GM12878 (cell line): ENCODE measurements around the gene ESRRG. TPM values are rescaled to one million over a fixed set of nuclear protein-coding genes. Genes with fewer than 3 reads are reported as not detected.

Experiments
- ATAC-seq: fragments of 200-7000 bp; cut with Tn5 transposase; 3 replicates; pipeline ENCODE4 v1.9.1; 2020; ENCODE audit warnings: mild to moderate bottlenecking, moderate library complexity
- BruUV-seq: library from RNA; stranded (reverse); fragments of 400-500 nt; replicated peaks from 2 replicates; lab custom pipeline; 2021; lab: Mats Ljungman, UMichigan
- CTCF ChIA-PET: fragments of 300-600 bp; sonication (Branson Sonifier 250); formaldehyde crosslinking; extraction: SDS; loops from one replicate; lab custom pipeline; 2021; ENCODE audit warnings: inconsistent platforms; lab: Yijun Ruan, JAX
- POLR2A ChIA-PET: fragments of 350-600 bp; formaldehyde crosslinking; extraction: SDS; loops from one replicate; lab custom pipeline; 2021; ENCODE audit warnings: inconsistent platforms; lab: Charles Lee
- RAD21 ChIA-PET: fragments of 300-600 bp; sonication (Branson Sonifier 250); formaldehyde crosslinking; loops from one replicate; lab custom pipeline; 2023; ENCODE audit warnings: antibody characterized with exemption; ENCODE audit not compliant: unreplicated experiment; lab: Charles Lee
- SMC1A ChIA-PET: fragments of 300-600 bp; sonication (Branson Sonifier 250); formaldehyde crosslinking; loops from one replicate; lab custom pipeline; 2023; ENCODE audit not compliant: unreplicated experiment, uncharacterized antibody; lab: Charles Lee
- DNase-seq: peaks from one replicate; pipeline ENCODE4 v3.0.0-alpha.2; 2011; ENCODE audit warnings: low read depth, low spot score
- FAIRE-seq: peaks from 3 replicates; lab custom pipeline; 2011; peaks lifted over from hg19 to GRCh38; lab: Jason Lieb, UNC
- H2AFZ ChIP-seq: 2 replicates; pipeline ENCODE4 v1.6.0; 2011; ENCODE audit warnings: low read depth, low read length, control low read depth; ENCODE audit not compliant: control insufficient read depth
- H3K27ac ChIP-seq: 2 replicates; pipeline ENCODE4 v1.5.1; 2011; ENCODE audit warnings: control low read depth; ENCODE audit not compliant: control insufficient read depth, insufficient read depth
- H3K27me3 ChIP-seq, 2 experiments: replicated peaks in 1 of 2; 2 replicates each; pipeline versions ENCODE4 v1.6.0 to v1.6.1; 2011; ENCODE audit warnings: low read length in 1 of 2; ENCODE audit not compliant: control insufficient read depth in 2 of 2, insufficient read depth in 2 of 2
- H3K36me3 ChIP-seq, 2 experiments: 2 replicates each; pipeline ENCODE4 v1.5.1; 2011; ENCODE audit warnings: low read length in 1 of 2; ENCODE audit not compliant: control insufficient read depth in 2 of 2, insufficient read depth in 2 of 2
- H3K4me1 ChIP-seq: 2 replicates; pipeline ENCODE4 v1.6.1; 2011; ENCODE audit warnings: mild to moderate bottlenecking, low read length, moderate library complexity, mixed read lengths; ENCODE audit not compliant: control insufficient read depth, insufficient read depth
- H3K4me2 ChIP-seq: 2 replicates; pipeline ENCODE4 v1.6.0; 2011; ENCODE audit warnings: control low read depth; ENCODE audit not compliant: control insufficient read depth, insufficient read depth
- H3K4me3 ChIP-seq: fragments of 200-600 bp; sonication (generic); 2 replicates; pipeline ENCODE4 v1.5.1; 2016
- H3K79me2 ChIP-seq: 2 replicates; pipeline ENCODE4 v1.6.0; 2011; ENCODE audit warnings: low read length; ENCODE audit not compliant: control insufficient read depth, insufficient read depth
- H3K9ac ChIP-seq: 2 replicates; pipeline ENCODE4 v1.8.0; 2011; ENCODE audit warnings: low read length, control low read depth, mixed read lengths; ENCODE audit not compliant: control insufficient read depth, insufficient read depth
- H3K9me3 ChIP-seq: replicated peaks from 3 replicates; pipeline ENCODE4 v1.5.1; 2011; ENCODE audit warnings: mild to moderate bottlenecking, low read length; ENCODE audit not compliant: control insufficient read depth, insufficient read depth
- H4K20me1 ChIP-seq: 2 replicates; pipeline ENCODE4 v1.6.0; 2011; ENCODE audit not compliant: control insufficient read depth, insufficient read depth
- ATF3 ChIP-seq: IDR thresholded peaks from 2 replicates; pipeline ENCODE4 v1.6.1; 2011; ENCODE audit warnings: low read depth, mild to moderate bottlenecking, low read length, moderate library complexity, borderline replicate concordance; ENCODE audit errors: extremely low read depth
- BHLHE40 ChIP-seq, 2 experiments: fragments of 450-650 bp in 1 of 2; IDR thresholded peaks; 2 replicates each; pipeline ENCODE4 v1.6.1; 2011 to 2017; ENCODE audit warnings: low read depth in 2 of 2, borderline replicate concordance in 1 of 2, improper control_type of control experiment in 1 of 2, low read length in 1 of 2, mild to moderate bottlenecking in 1 of 2
- CBFB ChIP-seq: IDR thresholded peaks from 2 replicates; pipeline ENCODE4 v1.6.1; 2016; ENCODE audit warnings: antibody characterized with exemption, low read depth
- CTCF ChIP-seq, 3 experiments: IDR thresholded peaks in 2 of 3; conservative IDR thresholded peaks in 1 of 3; 2 replicates each; pipeline ENCODE4 v1.5.1; 2011; ENCODE audit warnings: low read depth in 3 of 3, low read length in 3 of 3, mild to moderate bottlenecking in 3 of 3, control low read depth in 2 of 3, moderate library complexity in 2 of 3, inconsistent platforms in 1 of 3, mixed read lengths in 1 of 3; ENCODE audit not compliant: control insufficient read depth in 2 of 3, insufficient read depth in 1 of 3; ENCODE audit errors: extremely low read depth in 1 of 3
- FOS ChIP-seq: IDR thresholded peaks from 3 replicates; pipeline ENCODE4 v1.6.1; 2011; ENCODE audit warnings: borderline replicate concordance; ENCODE audit not compliant: insufficient read length; ENCODE audit errors: extremely low read depth
- JUNB ChIP-seq: IDR thresholded peaks from 2 replicates; pipeline ENCODE4 v1.6.1; 2016; ENCODE audit warnings: antibody characterized with exemption, mild to moderate bottlenecking
- NRF1 ChIP-seq: conservative IDR thresholded peaks from 2 replicates; pipeline ENCODE4 v1.6.1; 2011; ENCODE audit warnings: mild to moderate bottlenecking, low read depth, low read length, improper control_type of control experiment
- PML ChIP-seq: IDR thresholded peaks from 2 replicates; pipeline ENCODE4 v1.6.1; 2012; ENCODE audit warnings: low read length, inconsistent platforms
- RAD21 ChIP-seq: IDR thresholded peaks from 2 replicates; pipeline ENCODE4 v1.6.1; 2011; ENCODE audit warnings: mild to moderate bottlenecking, low read depth, low read length, moderate library complexity; ENCODE audit not compliant: insufficient read depth
- RB1 ChIP-seq: fragments of 450-650 bp; formaldehyde crosslinking; IDR thresholded peaks from 2 replicates; pipeline ENCODE4 v1.6.1; 2017; ENCODE audit warnings: mild to moderate bottlenecking, borderline replicate concordance
- SPI1 ChIP-seq: IDR thresholded peaks from 2 replicates; pipeline ENCODE4 v1.6.1; 2011; ENCODE audit warnings: low read depth, mild to moderate bottlenecking, low read length, moderate library complexity, borderline replicate concordance; ENCODE audit not compliant: insufficient read depth
- TCF3 ChIP-seq: IDR thresholded peaks from 2 replicates; pipeline ENCODE4 v1.6.1; 2012; ENCODE audit warnings: low read depth, mild to moderate bottlenecking, low read length, borderline replicate concordance; ENCODE audit not compliant: insufficient read depth
- WGBS: methylation state at CpG from one replicate; pipeline ENCODE4 v1.1.6; 2016; ENCODE audit warnings: low lambda C conversion rate; ENCODE audit not compliant: insufficient replicate concordance, insufficient coverage; ENCODE audit errors: missing lambda C conversion rate; 5-methylcytosine and 5-hydroxymethylcytosine counted together
- in situ Hi-C: fragments of 300-500 bp; cut with MboI; formaldehyde crosslinking; loops from 9 replicates; pipeline ENCODE4 v1.14.3; 2018; ENCODE audit warnings: mixed read lengths
- intact Hi-C: fragments of 100-400 bp; cut with micrococcal nuclease; formaldehyde crosslinking; loops from one replicate; pipeline ENCODE4 v1.14.2; 2022; ENCODE audit not compliant: unreplicated experiment
- polyA plus RNA-seq, 11 experiments: library from polyadenylated mRNA; depleted of rRNA in 4 of 11; unstranded in 6 of 11; stranded (reverse) in 5 of 11; fragments of >200 nt; fragmentation: Nextera tagmentation in 4 of 11; fragmentation: Illumina TruSeq in 1 of 11; extraction: Ambion mirVana in 4 of 11; extraction: Trizol in 1 of 11; gene quantifications; 1 replicate in 1 of 11; 2 replicates in 10 of 11; pipeline versions ENCODE4 v1.2.1 to v1.2.3, GENCODE V29; 2011 to 2016; ENCODE audit warnings: inconsistent platforms in 2 of 11, missing spikeins in 2 of 11, low read depth in 1 of 11
- total RNA-seq, 4 experiments: library from RNA; depleted of rRNA in 3 of 4; stranded (reverse); fragments of >200 nt in 3 of 4; fragmentation: Illumina TruSeq in 1 of 4; extraction: Trizol in 1 of 4; gene quantifications; 2 replicates each; pipeline versions ENCODE4 v1.2.1 to v1.2.3, GENCODE V29; 2013 to 2021

Gene ESRRG
- total and polyA plus RNA-seq, 10 of the 15 experiments (the other 5 are each of a cell fraction or from before 2014, with no cell fraction given) = 0.03 TPM; not detected in 9

GRCh38 chr1:216742625-216743024, 19.4 kb upstream of the ESRRG start:
- CTCF ChIA-PET = no interaction called here
- DNase-seq = no peak
- Histone ChIP-seq H3K4me1 (no peaks in the 10 kb centered on the region), H3K9me3 (no peaks in the 10 kb centered on the region), H3K9ac (no peak overlapping the region), H4K20me1 (no peaks in the 10 kb centered on the region), H3K4me2 (no peak overlapping the region), H3K36me3 (no peaks in the 10 kb centered on the region), H3K79me2 (no peaks in the 10 kb centered on the region), H3K4me3 (no peak overlapping the region), H3K27ac (no peak overlapping the region), H3K27me3 (no peaks in the 10 kb centered on the region), H2AFZ (no peak overlapping the region)
- no TSS peak for BruUV-seq
- in situ Hi-C loops (no loop called here), intact Hi-C loops (no loop called here)
- TF ChIP-seq RAD21 (peak; percentile 34; the same call in 1 of the 2 replicates), PML (no peak), CTCF (IDR thresholded peaks at IDR 0.05 in 2 of 3, conservative IDR thresholded peaks at IDR 0.05 in 1 of 3; ENCODE audit: control insufficient read depth in 2 of 3, extremely low read depth in 1 of 3, insufficient read depth in 1 of 3, low read depth in 3 of 3, low read length in 3 of 3) (peak in 2 of 3 experiments; percentile 5 to 18; a peak in 1 of 6 replicates)
- no peak for ATAC-seq
- SMC1A ChIA-PET = no interaction called here
- RAD21 ChIA-PET = interaction anchor here (1.2 kb wide), 1 partner anchor 58 kb away, joined by 3 read pairs; no protein-coding TSS in a partner anchor
- FAIRE-seq = no peak
- POLR2A ChIA-PET = no interaction called here
- 4% methylated on average over 2 of the region's 2 CpGs for WGBS

- FAIRE-seq = no peak
- TF ChIP-seq ATF3 (no peak), FOS (no peak), RB1 (no peak), JUNB (no peak), SPI1 (no peak), CBFB (no peak), BHLHE40 (IDR thresholded peaks at IDR 0.05; ENCODE audit: borderline replicate concordance in 1 of 2, low read depth in 2 of 2, low read length in 1 of 2) (no peak), NRF1 (no peak), TCF3 (no peak)
- H3K4me2 ChIP-seq = no peak overlapping the region
- no peak for DNase-seq
- in situ Hi-C loops = no loop called here
- intact Hi-C loops = no loop called here
- ChIA-PET POLR2A (no interaction called here), RAD21 (no interaction called here), CTCF (interaction anchor here (0.6 to 1.1 kb wide), 2 partner anchors 9 to 1431 kb away, joined by 3 read pairs; no protein-coding TSS in a partner anchor), SMC1A (interaction anchor here (0.7 kb wide), 1 partner anchor 1174 kb away, joined by 3 read pairs; no protein-coding TSS in a partner anchor)
- 0% methylated on average over 2 of the region's 2 CpGs for WGBS
- H2AFZ ChIP-seq = no peak overlapping the region
- H4K20me1 ChIP-seq = no peaks in the 10 kb centered on the region
- no peaks in the 10 kb centered on the region for H3K9me3 ChIP-seq
- H3K4me3 ChIP-seq = no peak overlapping the region
- no TSS peak for BruUV-seq
- no peak overlapping the region for H3K9ac ChIP-seq
- H3K27me3 ChIP-seq = no peaks in the 10 kb centered on the region
- no peaks in the 10 kb centered on the region for H3K36me3 ChIP-seq
- H3K27ac ChIP-seq = no peak overlapping the region
- no peaks in the 10 kb centered on the region for H3K79me2 ChIP-seq
- no peaks in the 10 kb centered on the region for H3K4me1 ChIP-seq
- ATAC-seq = no peak
Observed at GRCh38 chr1:216740331-216740730, 17.1 kb upstream of the ESRRG start.
